Endothelial cell of umbilical vein (primary cell): ENCODE measurements around the gene PANK2. TPM values are rescaled to one million over a fixed set of nuclear protein-coding genes. Genes with fewer than 3 reads are reported as not detected.

ENCODE experiments used
- BruUV-seq: library from RNA; stranded (reverse); fragments of 400-500 nt; replicated peaks from 2 replicates; lab custom pipeline; 2021; lab: Mats Ljungman, UMichigan
- CTCF ChIA-PET: fragments of 300-600, 350-600 bp; sonication (Branson Sonifier 250); formaldehyde crosslinking; loops from one replicate; lab custom pipeline; 2021; ENCODE audit warnings: antibody characterized with exemption, inconsistent platforms; lab: Charles Lee
- POLR2A ChIA-PET: fragments of 300-600, 350-600 bp; sonication (Branson Sonifier 250); formaldehyde crosslinking; loops from one replicate; lab custom pipeline; 2021; ENCODE audit warnings: antibody characterized with exemption, inconsistent platforms; lab: Charles Lee
- DNase-seq: peaks from one replicate; pipeline ENCODE4 v3.0.0-alpha.2; 2011; ENCODE audit warnings: low read depth, low spot score
- FAIRE-seq: peaks from 2 replicates; lab custom pipeline; 2011; peaks lifted over from hg19 to GRCh38; lab: Jason Lieb, UNC
- H2AFZ ChIP-seq: 2 replicates; pipeline ENCODE4 v1.6.0; 2012; ENCODE audit warnings: low read depth, low read length, control low read depth, inconsistent platforms
- H3K27ac ChIP-seq: 2 replicates; pipeline ENCODE4 v1.5.1; 2011; ENCODE audit warnings: low read depth, mild to moderate bottlenecking, control low read depth, low read length, moderate library complexity; ENCODE audit not compliant: insufficient read depth
- H3K27me3 ChIP-seq, 2 experiments: 2 replicates each; pipeline versions ENCODE4 v1.6.0 to v1.6.1; 2011; ENCODE audit warnings: low read length in 2 of 2, mixed read lengths in 1 of 2; ENCODE audit not compliant: control insufficient read depth in 2 of 2, insufficient read depth in 2 of 2
- H3K36me3 ChIP-seq, 2 experiments: 2 replicates in 1 of 2; 3 replicates in 1 of 2; pipeline ENCODE4 v1.5.1; 2011; ENCODE audit warnings: low read length in 2 of 2, mild to moderate bottlenecking in 1 of 2, moderate library complexity in 1 of 2; ENCODE audit not compliant: control insufficient read depth in 2 of 2, insufficient read depth in 2 of 2; ENCODE audit errors: extremely low read depth in 1 of 2
- H3K4me1 ChIP-seq: 3 replicates; pipeline ENCODE4 v1.5.1; 2011; ENCODE audit warnings: mild to moderate bottlenecking, low read length; ENCODE audit not compliant: control insufficient read depth, insufficient read depth; ENCODE audit errors: extremely low read depth
- H3K4me2 ChIP-seq: 2 replicates; pipeline ENCODE4 v1.6.1; 2011; ENCODE audit warnings: low read length, control low read depth, mixed read lengths; ENCODE audit not compliant: insufficient read depth
- H3K4me3 ChIP-seq, 3 experiments: fragments of 200-600 bp in 1 of 3; sonication (generic), shearing (Covaris generic) in 1 of 3; replicated peaks in 1 of 3; 2 replicates each; pipeline ENCODE4 v1.5.1; 2011 to 2016; ENCODE audit warnings: control low read depth in 3 of 3, low read length in 3 of 3, mild to moderate bottlenecking in 2 of 3, inconsistent platforms in 1 of 3, low read depth in 1 of 3, moderate library complexity in 1 of 3; ENCODE audit not compliant: insufficient read depth in 1 of 3
- H3K79me2 ChIP-seq: 2 replicates; pipeline ENCODE4 v1.6.0; 2012; ENCODE audit warnings: low read length, inconsistent platforms; ENCODE audit not compliant: control insufficient read depth, insufficient read depth
- H3K9ac ChIP-seq: replicated peaks from 2 replicates; pipeline ENCODE3; 2011; ENCODE audit warnings: low read length, control low read depth; ENCODE audit not compliant: insufficient read depth; ENCODE audit errors: extremely low read depth
- H3K9me1 ChIP-seq: replicated peaks from 3 replicates; pipeline ENCODE4 v1.6.0; 2011; ENCODE audit warnings: mild to moderate bottlenecking, low read length; ENCODE audit not compliant: control insufficient read depth, insufficient read depth; ENCODE audit errors: extremely low read depth
- H3K9me3 ChIP-seq: replicated peaks from 2 replicates; pipeline ENCODE4 v1.5.1; 2012; ENCODE audit warnings: low read length, inconsistent platforms; ENCODE audit not compliant: control insufficient read depth, insufficient read depth
- H4K20me1 ChIP-seq: replicated peaks from 2 replicates; pipeline ENCODE3; 2011; ENCODE audit warnings: mild to moderate bottlenecking, low read length; ENCODE audit not compliant: control insufficient read depth, insufficient read depth; ENCODE audit errors: extremely low read depth
- CTCF ChIP-seq, 2 donors: IDR thresholded peaks; 1 replicate in 1 of 2; 2 replicates in 1 of 2; pipeline ENCODE4 v1.5.1; 2011; ENCODE audit warnings: low read length in 2 of 2, mild to moderate bottlenecking in 2 of 2, moderate library complexity in 2 of 2, control low read depth in 1 of 2, inconsistent platforms in 1 of 2, low read depth in 1 of 2; ENCODE audit not compliant: insufficient read depth in 1 of 2; ENCODE audit errors: extremely low read depth in 1 of 2
- EZH2 ChIP-seq: IDR thresholded peaks from 2 replicates; pipeline ENCODE4 v1.6.1; 2012; ENCODE audit warnings: borderline replicate concordance, low read depth, mild to moderate bottlenecking, moderate library complexity, low read length, inconsistent platforms; ENCODE audit not compliant: severe bottlenecking
- FOS ChIP-seq: IDR thresholded peaks from 2 replicates; pipeline ENCODE4 v1.6.1; 2011; ENCODE audit warnings: mild to moderate bottlenecking, low read length, moderate library complexity, borderline replicate concordance; ENCODE audit not compliant: insufficient read depth
- GATA2 ChIP-seq: IDR thresholded peaks from 2 replicates; pipeline ENCODE4 v1.7.0; 2011; ENCODE audit warnings: low read depth, mild to moderate bottlenecking, moderate library complexity, mixed read lengths, low read length; ENCODE audit not compliant: insufficient read length, insufficient read depth
- JUN ChIP-seq: IDR thresholded peaks from 2 replicates; pipeline ENCODE4 v1.6.1; 2011; ENCODE audit warnings: borderline replicate concordance, low read depth; ENCODE audit not compliant: insufficient read length, insufficient read depth
- MAX ChIP-seq: IDR thresholded peaks from 2 replicates; pipeline ENCODE4 v1.6.1; 2011; ENCODE audit not compliant: insufficient read depth, insufficient read length
- MYC ChIP-seq: IDR thresholded peaks from one replicate; pipeline ENCODE4 v1.6.1; 2011; ENCODE audit warnings: mild to moderate bottlenecking, low read depth, low read length
- POLR2A ChIP-seq: IDR thresholded peaks from 2 replicates; pipeline ENCODE4 v1.6.1; 2012; ENCODE audit warnings: low read depth, mild to moderate bottlenecking, control low read depth, low read length
- POLR2AphosphoS5 ChIP-seq: IDR thresholded peaks from 2 replicates; pipeline ENCODE4 v1.6.1; 2012; ENCODE audit warnings: low read depth, mild to moderate bottlenecking, control low read depth, low read length, moderate library complexity; ENCODE audit not compliant: insufficient read depth
- dilution Hi-C: fragments of 300-500 bp; cut with MboI; formaldehyde crosslinking; loops from one replicate; pipeline ENCODE4 v1.15.0; 2019; ENCODE audit warnings: low sequenced_read_pairs; ENCODE audit not compliant: extremely low pct_ligation_motif_present
- intact Hi-C: fragments of 100-400 bp; cut with micrococcal nuclease; formaldehyde crosslinking; loops from one replicate; pipeline ENCODE4 v1.10.0; 2022
- polyA plus RNA-seq, 4 experiments: library from polyadenylated mRNA; depleted of rRNA in 3 of 4; stranded (reverse) in 3 of 4; unstranded in 1 of 4; fragments of >200 nt; gene quantifications; 2 replicates each; pipeline versions ENCODE4 v1.2.1 to v1.2.3, GENCODE V29; 2011 to 2012; ENCODE audit warnings: missing spikeins in 1 of 4
- total RNA-seq: library from RNA; stranded (reverse); gene quantifications from 2 replicates; pipeline ENCODE4 v1.2.3, GENCODE V29; 2021

PANK2 gene
- total and polyA plus RNA-seq, 2 donors (not counting 3 experiments of a cell fraction or from before 2014, with no cell fraction given), result 18.9 to 54.3 TPM

DNA sequence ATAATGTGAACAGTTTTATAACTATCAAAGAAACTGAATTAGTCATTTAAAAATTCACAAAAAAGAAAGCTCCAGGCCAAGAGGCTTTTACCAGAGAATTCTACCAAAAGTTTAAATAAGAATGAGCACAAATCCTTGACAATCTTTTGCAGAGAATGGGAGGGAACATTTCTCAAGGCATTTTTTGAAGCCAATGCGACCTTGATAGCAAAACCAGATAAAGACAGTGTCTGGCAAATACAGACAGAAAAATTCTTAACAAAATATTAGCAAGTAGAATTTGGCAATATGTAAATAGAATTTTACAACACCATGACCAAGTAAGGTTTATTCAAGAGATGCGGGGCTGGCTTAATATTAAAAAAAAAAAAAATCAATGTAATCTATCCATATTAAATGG, 84.5 kb downstream of the PANK2 start:
- no peaks in the 10 kb centered on the region for H3K79me2 ChIP-seq
- no peak overlapping the region for H3K9ac ChIP-seq
- H3K27ac ChIP-seq, result no peak overlapping the region
- peaks cover 12% of the 10 kb centered on the region for H3K4me1 ChIP-seq
- intact Hi-C loops, result no loop called here
- dilution Hi-C loops, result no loop called here
- H4K20me1 ChIP-seq, result no peaks in the 10 kb centered on the region
- H3K4me3 ChIP-seq, result no peak overlapping the region
- no peak for DNase-seq
- CTCF ChIA-PET, result interaction anchor here (1.1 kb wide), 1 partner anchor 19 kb away, joined by 5 read pairs; no protein-coding TSS in a partner anchor
- FAIRE-seq, result no peak
- H3K9me1 ChIP-seq, result no peaks in the 10 kb centered on the region
- POLR2A ChIA-PET, result no interaction called here
- no peak for TF ChIP-seq POLR2A
- TF ChIP-seq JUN, result no peak
- no peak for TF ChIP-seq EZH2
- TF ChIP-seq GATA2, result no peak
- no peak for TF ChIP-seq POLR2AphosphoS5
- no peak for TF ChIP-seq CTCF (IDR thresholded peaks at IDR 0.05; ENCODE audit: extremely low read depth in 1 of 2, insufficient read depth in 1 of 2, low read depth in 1 of 2, low read length in 2 of 2)
- no peak for TF ChIP-seq MAX
- no peak for TF ChIP-seq FOS
- TF ChIP-seq MYC, result no peak
- no peaks in the 10 kb centered on the region for H3K9me3 ChIP-seq
- no TSS peak for BruUV-seq
- no peaks in the 10 kb centered on the region for H3K36me3 ChIP-seq
- H2AFZ ChIP-seq, result no peak overlapping the region
- no peak overlapping the region for H3K4me2 ChIP-seq
- H3K27me3 ChIP-seq, result no peaks in the 10 kb centered on the region
